ENCODE data around the gene GRID1. TPM values are rescaled to one million over a fixed set of nuclear protein-coding genes. Genes with fewer than 3 reads are reported as not detected.

Gene GRID1
- total and polyA plus RNA-seq, 10 of the 15 experiments (the other 5 are each of a cell fraction or from before 2014, with no cell fraction given) = 0.04 to 0.62 (median 0.08) TPM; not detected in 5

DNA sequence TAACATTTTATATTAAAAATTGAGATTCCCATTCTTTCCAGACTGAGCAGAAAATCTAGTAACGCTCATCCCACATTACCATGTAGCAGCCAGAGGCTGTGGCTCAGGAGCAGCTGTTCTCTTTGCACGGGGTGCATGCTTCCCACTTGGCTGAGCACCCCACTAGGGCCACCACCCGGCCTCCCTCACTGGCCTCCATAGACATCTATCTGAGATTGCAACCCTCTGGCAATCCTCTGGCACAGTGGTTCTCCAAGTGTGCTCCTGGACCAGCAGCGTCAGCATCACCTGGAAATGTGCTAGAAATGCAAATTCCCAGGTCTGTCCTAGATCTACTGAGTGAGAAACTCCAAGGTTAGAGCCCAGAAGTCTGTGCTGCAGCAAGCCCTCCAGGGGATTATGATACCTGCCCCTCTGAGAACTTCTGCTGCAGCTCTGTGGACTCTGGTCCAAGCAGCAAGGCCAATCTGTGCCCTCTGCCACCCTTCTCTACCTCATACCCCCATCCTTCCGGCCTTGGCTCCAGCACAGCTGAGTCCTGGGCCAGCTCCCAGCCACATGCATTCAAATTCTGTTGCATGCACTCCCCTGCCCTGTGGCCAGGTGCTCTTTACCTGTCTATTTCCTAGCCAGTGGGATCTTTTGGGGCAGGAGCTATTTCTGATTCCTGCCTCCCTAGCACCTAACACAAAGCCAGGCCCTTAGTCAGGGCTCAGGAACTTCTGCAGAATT is 301.5 kb downstream of the GRID1 start (continued):
- TF ChIP-seq, protein P1, sequence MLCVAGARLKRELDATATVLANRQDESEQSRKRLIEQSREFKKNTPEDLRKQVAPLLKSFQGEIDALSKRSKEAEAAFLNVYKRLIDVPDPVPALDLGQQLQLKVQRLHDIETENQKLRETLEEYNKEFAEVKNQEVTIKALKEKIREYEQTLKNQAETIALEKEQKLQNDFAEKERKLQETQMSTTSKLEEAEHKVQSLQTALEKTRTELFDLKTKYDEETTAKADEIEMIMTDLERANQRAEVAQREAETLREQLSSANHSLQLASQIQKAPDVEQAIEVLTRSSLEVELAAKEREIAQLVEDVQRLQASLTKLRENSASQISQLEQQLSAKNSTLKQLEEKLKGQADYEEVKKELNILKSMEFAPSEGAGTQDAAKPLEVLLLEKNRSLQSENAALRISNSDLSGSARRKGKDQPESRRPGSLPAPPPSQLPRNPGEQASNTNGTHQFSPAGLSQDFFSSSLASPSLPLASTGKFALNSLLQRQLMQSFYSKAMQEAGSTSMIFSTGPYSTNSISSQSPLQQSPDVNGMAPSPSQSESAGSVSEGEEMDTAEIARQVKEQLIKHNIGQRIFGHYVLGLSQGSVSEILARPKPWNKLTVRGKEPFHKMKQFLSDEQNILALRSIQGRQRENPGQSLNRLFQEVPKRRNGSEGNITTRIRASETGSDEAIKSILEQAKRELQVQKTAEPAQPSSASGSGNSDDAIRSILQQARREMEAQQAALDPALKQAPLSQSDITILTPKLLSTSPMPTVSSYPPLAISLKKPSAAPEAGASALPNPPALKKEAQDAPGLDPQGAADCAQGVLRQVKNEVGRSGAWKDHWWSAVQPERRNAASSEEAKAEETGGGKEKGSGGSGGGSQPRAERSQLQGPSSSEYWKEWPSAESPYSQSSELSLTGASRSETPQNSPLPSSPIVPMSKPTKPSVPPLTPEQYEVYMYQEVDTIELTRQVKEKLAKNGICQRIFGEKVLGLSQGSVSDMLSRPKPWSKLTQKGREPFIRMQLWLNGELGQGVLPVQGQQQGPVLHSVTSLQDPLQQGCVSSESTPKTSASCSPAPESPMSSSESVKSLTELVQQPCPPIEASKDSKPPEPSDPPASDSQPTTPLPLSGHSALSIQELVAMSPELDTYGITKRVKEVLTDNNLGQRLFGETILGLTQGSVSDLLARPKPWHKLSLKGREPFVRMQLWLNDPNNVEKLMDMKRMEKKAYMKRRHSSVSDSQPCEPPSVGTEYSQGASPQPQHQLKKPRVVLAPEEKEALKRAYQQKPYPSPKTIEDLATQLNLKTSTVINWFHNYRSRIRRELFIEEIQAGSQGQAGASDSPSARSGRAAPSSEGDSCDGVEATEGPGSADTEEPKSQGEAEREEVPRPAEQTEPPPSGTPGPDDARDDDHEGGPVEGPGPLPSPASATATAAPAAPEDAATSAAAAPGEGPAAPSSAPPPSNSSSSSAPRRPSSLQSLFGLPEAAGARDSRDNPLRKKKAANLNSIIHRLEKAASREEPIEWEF (IDR thresholded peaks at IDR 0.05; ENCODE audit: insufficient replicate concordance, low read depth, low read length) = no peak
- TF ChIP-seq JUNB (IDR thresholded peaks at IDR 0.05) (no peak), TCF3 (IDR thresholded peaks at IDR 0.05; ENCODE audit: borderline replicate concordance, insufficient read depth, low read depth, low read length) (no peak), MTA2 (IDR thresholded peaks at IDR 0.05; ENCODE audit: low read depth) (no peak), PML (IDR thresholded peaks at IDR 0.05; ENCODE audit: low read length) (no peak), JUND (IDR thresholded peaks at IDR 0.05; ENCODE audit: low read depth, low read length) (no peak), CHD1 (IDR thresholded peaks at IDR 0.05; ENCODE audit: low read depth, low read length) (no peak), SP1 (IDR thresholded peaks at IDR 0.05; ENCODE audit: low read depth, low read length) (no peak), SMARCA5 (IDR thresholded peaks at IDR 0.05) (no peak), PAX5 (IDR thresholded peaks at IDR 0.05; ENCODE audit: borderline replicate concordance, low read depth, low read length) (no peak), POLR2AphosphoS2 (IDR thresholded peaks at IDR 0.05; ENCODE audit: low read depth, low read length) (no peak)
